MM.1S (cell line): ENCODE measurements around the gene ADAMTS2.

Source experiments
- DNase-seq: peaks from one replicate; pipeline ENCODE4 v3.0.0-alpha.2; 2015
- H2AFZ ChIP-seq: fragments of 300-600 bp; sonication (generic); 2 replicates; pipeline ENCODE4 v1.6.0; 2016; ENCODE audit warnings: antibody characterized with exemption, low read length
- H3F3A ChIP-seq: fragments of 300-600 bp; sonication (generic); 2 replicates; pipeline ENCODE4 v1.6.1; 2016; ENCODE audit warnings: mild to moderate bottlenecking, antibody characterized with exemption, low read length, moderate library complexity, mixed read lengths; ENCODE audit not compliant: insufficient read depth
- H3K27ac ChIP-seq: fragments of 300-600 bp; sonication (generic); 2 replicates; pipeline ENCODE4 v1.5.1; 2016; ENCODE audit warnings: mild to moderate bottlenecking, low read length
- H3K27me3 ChIP-seq: fragments of 300-600 bp; sonication (generic); replicated peaks from 2 replicates; pipeline ENCODE4 v1.6.0; 2016; ENCODE audit warnings: low read length; ENCODE audit not compliant: insufficient read depth
- H3K36me3 ChIP-seq: fragments of 300-600 bp; sonication (generic); replicated peaks from 2 replicates; pipeline ENCODE4 v1.6.1; 2016; ENCODE audit warnings: mild to moderate bottlenecking, low read length, mixed read lengths; ENCODE audit not compliant: insufficient read depth
- H3K4me1 ChIP-seq: fragments of 300-600 bp; sonication (generic); 2 replicates; pipeline ENCODE4 v1.6.1; 2016; ENCODE audit warnings: low read length, mixed read lengths
- H3K4me2 ChIP-seq: fragments of 300-600 bp; sonication (generic); 2 replicates; pipeline ENCODE4 v1.6.0; 2016; ENCODE audit warnings: low read depth, low read length
- H3K4me3 ChIP-seq: fragments of 300-600 bp; sonication (generic); 2 replicates; pipeline ENCODE4 v1.5.1; 2016; ENCODE audit warnings: low read length, mixed read lengths
- H3K79me2 ChIP-seq: fragments of 300-600 bp; sonication (generic); 2 replicates; pipeline ENCODE4 v1.6.1; 2016; ENCODE audit warnings: mixed run types, low read length, mixed read lengths
- H3K9ac ChIP-seq: fragments of 300-600 bp; sonication (generic); 2 replicates; pipeline ENCODE4 v1.6.1; 2016; ENCODE audit warnings: low read length, mixed read lengths
- H3K9me2 ChIP-seq: fragments of 300-600 bp; sonication (generic); replicated peaks from 2 replicates; pipeline ENCODE4 v1.6.1; 2016; ENCODE audit warnings: mild to moderate bottlenecking, low read length, mixed read lengths; ENCODE audit not compliant: insufficient read depth
- H3K9me3 ChIP-seq: fragments of 300-600 bp; sonication (generic); replicated peaks from 2 replicates; pipeline ENCODE4 v1.6.1; 2016; ENCODE audit warnings: mild to moderate bottlenecking, low read length, mixed read lengths; ENCODE audit not compliant: insufficient read depth
- H4K20me1 ChIP-seq: fragments of 300-600 bp; sonication (generic); 2 replicates; pipeline ENCODE4 v1.6.1; 2016; ENCODE audit warnings: mild to moderate bottlenecking, low read length, moderate library complexity, mixed read lengths; ENCODE audit not compliant: insufficient read depth
- CTCF ChIP-seq: fragments of 300-600 bp; sonication (generic); IDR thresholded peaks from 2 replicates; pipeline ENCODE4 v1.5.1; 2016; ENCODE audit warnings: antibody characterized with exemption, low read length, mixed read lengths
- EZH2 ChIP-seq: fragments of 300-600 bp; sonication (generic); optimal IDR thresholded peaks from 2 replicates; pipeline ENCODE3; 2017; ENCODE audit warnings: low read depth, mild to moderate bottlenecking, antibody characterized with exemption, low read length, mixed read lengths
- EZH2phosphoT487 ChIP-seq: fragments of 300-600 bp; sonication (generic); IDR thresholded peaks from 2 replicates; pipeline ENCODE4 v1.6.1; 2018; ENCODE audit warnings: antibody characterized with exemption, low read length

The ADAMTS2 gene

GRCh38 chr5:179118756-179119414, 226.4 kb downstream of the ADAMTS2 start:
- no peak overlapping the region for H3K9ac ChIP-seq

GRCh38 chr5:179118338-179118737, 226.9 kb downstream of the ADAMTS2 start:
- H3K4me3 ChIP-seq, result no peak overlapping the region
- no peak overlapping the region for H3K4me2 ChIP-seq

More at GRCh38 chr5:179118756-179119414, 226.4 kb downstream of the ADAMTS2 start:
- no peak for DNase-seq
- H3K9me2 ChIP-seq, result no peaks in the 10 kb centered on the region
- H3K27me3 ChIP-seq, result peaks cover 11% of the 10 kb centered on the region; the same call in 1 of the 2 replicates
- no peak overlapping the region for H3K4me2 ChIP-seq
- no peaks in the 10 kb centered on the region for H3K9me3 ChIP-seq
- no peaks in the 10 kb centered on the region for H3K79me2 ChIP-seq
- H3K4me3 ChIP-seq, result no peak overlapping the region
- H3K4me1 ChIP-seq, result no peaks in the 10 kb centered on the region
- TF ChIP-seq CTCF (no peak), EZH2 (no peak), EZH2phosphoT487 (no peak)
- H3F3A ChIP-seq, result no peaks in the 10 kb centered on the region
- no peaks in the 10 kb centered on the region for H3K36me3 ChIP-seq
- H2AFZ ChIP-seq, result no peak overlapping the region
- H4K20me1 ChIP-seq, result no peaks in the 10 kb centered on the region
- H3K27ac ChIP-seq, result no peak overlapping the region

GRCh38 chr5:179115845-179116524, 229.3 kb downstream of the ADAMTS2 start:
- Histone ChIP-seq H3K4me3 (no peak overlapping the region), H3K36me3 (no peaks in the 10 kb centered on the region), H3K27me3 (peaks cover 31% of the 10 kb centered on the region), H4K20me1 (no peaks in the 10 kb centered on the region), H3K9me2 (no peaks in the 10 kb centered on the region), H3K4me2 (no peak overlapping the region), H3K27ac (no peak overlapping the region), H3K9ac (no peak overlapping the region), H3K79me2 (no peaks in the 10 kb centered on the region), H3K9me3 (no peaks in the 10 kb centered on the region), H3F3A (no peaks in the 10 kb centered on the region), H3K4me1 (no peaks in the 10 kb centered on the region), H2AFZ (no peak overlapping the region)
- DNase-seq, result no peak
- no peak for TF ChIP-seq EZH2

More at GRCh38 chr5:179118338-179118737, 226.9 kb downstream of the ADAMTS2 start:
- H3K9ac ChIP-seq, result no peak overlapping the region
- H3K4me1 ChIP-seq, result no peaks in the 10 kb centered on the region
- no peak for DNase-seq
- H3K36me3 ChIP-seq, result no peaks in the 10 kb centered on the region
- no peaks in the 10 kb centered on the region for H3F3A ChIP-seq
- no peaks in the 10 kb centered on the region for H3K79me2 ChIP-seq
- H4K20me1 ChIP-seq, result no peaks in the 10 kb centered on the region
- H3K9me3 ChIP-seq, result no peaks in the 10 kb centered on the region
- no peak overlapping the region for H3K27ac ChIP-seq
- no peak overlapping the region for H2AFZ ChIP-seq
- peaks cover 16% of the 10 kb centered on the region for H3K27me3 ChIP-seq
- H3K9me2 ChIP-seq, result no peaks in the 10 kb centered on the region
- TF ChIP-seq EZH2 (no peak), EZH2phosphoT487 (no peak)

- no peak overlapping the region for H3K4me3 ChIP-seq
- H3K27me3 ChIP-seq, result peaks cover 38% of the 10 kb centered on the region
- H3K9me2 ChIP-seq, result no peaks in the 10 kb centered on the region
- no peaks in the 10 kb centered on the region for H3K79me2 ChIP-seq
- H3K36me3 ChIP-seq, result no peaks in the 10 kb centered on the region
- H3F3A ChIP-seq, result no peaks in the 10 kb centered on the region
- H3K4me1 ChIP-seq, result no peaks in the 10 kb centered on the region
- H3K9ac ChIP-seq, result no peak overlapping the region
- DNase-seq, result no peak
- H3K27ac ChIP-seq, result no peak overlapping the region
- no peak overlapping the region for H3K4me2 ChIP-seq
- TF ChIP-seq EZH2phosphoT487 (no peak), EZH2 (no peak), CTCF (no peak)
- no peaks in the 10 kb centered on the region for H3K9me3 ChIP-seq
- H4K20me1 ChIP-seq, result no peaks in the 10 kb centered on the region
- no peak overlapping the region for H2AFZ ChIP-seq
These were observed 230.0 kb downstream of the ADAMTS2 start for GRCh38 chr5:179115307-179115706.
